Loucy (cell line): ENCODE data around the gene GALNT9.

ENCODE experiments used
- EZH2phosphoT487 ChIP-seq: fragments of 200-600 bp; IDR thresholded peaks from 2 replicates; pipeline ENCODE4 v1.6.1; 2018; ENCODE audit warnings: antibody characterized with exemption, mild to moderate bottlenecking, moderate library complexity, borderline replicate concordance
- TF ChIP-seq, protein P1 (sequence below): fragments of 200-600 bp; sonication (generic); conservative IDR thresholded peaks from 2 replicates; pipeline ENCODE4 v1.5.1; 2014; ENCODE audit warnings: mild to moderate bottlenecking, antibody characterized with exemption, low read length

GRCh38 chr12:132337557-132337956, 8.2 kb upstream of the GALNT9 start:
- TF ChIP-seq, protein P1, sequence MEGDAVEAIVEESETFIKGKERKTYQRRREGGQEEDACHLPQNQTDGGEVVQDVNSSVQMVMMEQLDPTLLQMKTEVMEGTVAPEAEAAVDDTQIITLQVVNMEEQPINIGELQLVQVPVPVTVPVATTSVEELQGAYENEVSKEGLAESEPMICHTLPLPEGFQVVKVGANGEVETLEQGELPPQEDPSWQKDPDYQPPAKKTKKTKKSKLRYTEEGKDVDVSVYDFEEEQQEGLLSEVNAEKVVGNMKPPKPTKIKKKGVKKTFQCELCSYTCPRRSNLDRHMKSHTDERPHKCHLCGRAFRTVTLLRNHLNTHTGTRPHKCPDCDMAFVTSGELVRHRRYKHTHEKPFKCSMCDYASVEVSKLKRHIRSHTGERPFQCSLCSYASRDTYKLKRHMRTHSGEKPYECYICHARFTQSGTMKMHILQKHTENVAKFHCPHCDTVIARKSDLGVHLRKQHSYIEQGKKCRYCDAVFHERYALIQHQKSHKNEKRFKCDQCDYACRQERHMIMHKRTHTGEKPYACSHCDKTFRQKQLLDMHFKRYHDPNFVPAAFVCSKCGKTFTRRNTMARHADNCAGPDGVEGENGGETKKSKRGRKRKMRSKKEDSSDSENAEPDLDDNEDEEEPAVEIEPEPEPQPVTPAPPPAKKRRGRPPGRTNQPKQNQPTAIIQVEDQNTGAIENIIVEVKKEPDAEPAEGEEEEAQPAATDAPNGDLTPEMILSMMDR, result no peak
- TF ChIP-seq EZH2phosphoT487, result no peak
